Activated CD8-positive, alpha-beta memory T cell treated with anti-CD3 and anti-CD28 coated beads, Interleukin-2, amount 50 U/mL, for 48 hours (primary cell): ENCODE measurements around the gene HDGF.
"Not testable (repeated sequence)": the region's sequence is repeated elsewhere in the genome, so short reads cannot be mapped to it uniquely, and the experiment has no call there.

Experiments
- DNase-seq: peaks from one replicate; pipeline ENCODE4 v3.0.0-alpha.2; 2020

The HDGF gene

DNA sequence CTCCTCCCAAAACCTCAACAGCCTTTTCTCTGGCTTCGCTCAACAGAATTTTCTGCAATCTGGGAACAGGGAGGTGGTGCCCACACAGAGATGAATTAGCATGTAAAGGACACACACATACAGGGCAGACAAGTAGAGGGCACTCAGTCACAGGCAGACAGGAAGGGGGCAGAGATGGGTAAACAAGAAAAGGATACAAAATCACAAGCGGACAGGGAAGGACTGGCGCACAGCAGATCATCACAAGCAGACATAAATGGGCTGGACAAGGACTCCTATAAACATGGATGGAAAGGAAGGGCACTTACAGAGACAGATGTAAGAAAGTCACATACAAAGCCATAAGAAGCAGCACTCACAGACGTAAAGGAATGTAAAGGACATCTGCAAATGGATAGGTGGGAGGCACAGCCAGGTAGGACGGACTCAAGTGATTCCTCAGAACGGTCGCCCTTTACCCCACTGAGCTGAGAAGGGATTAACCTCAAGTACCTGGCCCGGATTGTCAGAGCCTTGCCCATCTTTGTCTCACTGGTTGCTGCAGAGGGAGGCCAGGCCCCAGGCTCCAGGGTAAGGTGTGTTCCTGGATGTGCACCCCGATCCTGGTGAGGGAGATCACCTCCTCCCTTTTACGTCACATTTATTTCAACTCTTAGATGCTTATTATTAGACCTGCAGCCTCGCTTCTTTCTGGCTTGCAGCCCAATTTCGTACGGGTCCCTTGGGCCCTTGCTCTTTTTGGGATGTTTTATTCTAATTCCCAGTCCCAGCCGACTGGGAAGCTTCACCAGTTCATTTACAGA is 15.0 kb upstream of the HDGF start:
- no peak for DNase-seq

DNA sequence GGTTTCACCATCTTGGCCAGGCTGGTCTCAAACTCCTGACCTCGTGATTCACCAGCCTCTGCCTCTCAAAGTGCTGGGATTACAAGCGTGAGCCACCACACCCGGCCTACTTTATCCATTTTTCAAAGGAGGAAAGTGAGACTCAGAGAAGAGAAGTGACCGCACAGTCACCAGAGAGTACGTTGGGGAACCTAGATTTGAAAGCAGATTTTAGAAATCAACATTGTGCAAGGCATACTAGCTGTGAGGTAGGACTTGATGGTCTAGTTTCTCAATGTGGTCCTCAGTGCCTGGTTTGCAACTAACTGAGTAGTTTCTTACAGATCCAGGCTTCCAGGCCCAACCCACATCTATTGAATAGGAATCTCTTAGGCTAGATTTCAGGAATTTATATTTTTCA is 14.2 kb upstream of the HDGF start:
- no peak for DNase-seq

DNA sequence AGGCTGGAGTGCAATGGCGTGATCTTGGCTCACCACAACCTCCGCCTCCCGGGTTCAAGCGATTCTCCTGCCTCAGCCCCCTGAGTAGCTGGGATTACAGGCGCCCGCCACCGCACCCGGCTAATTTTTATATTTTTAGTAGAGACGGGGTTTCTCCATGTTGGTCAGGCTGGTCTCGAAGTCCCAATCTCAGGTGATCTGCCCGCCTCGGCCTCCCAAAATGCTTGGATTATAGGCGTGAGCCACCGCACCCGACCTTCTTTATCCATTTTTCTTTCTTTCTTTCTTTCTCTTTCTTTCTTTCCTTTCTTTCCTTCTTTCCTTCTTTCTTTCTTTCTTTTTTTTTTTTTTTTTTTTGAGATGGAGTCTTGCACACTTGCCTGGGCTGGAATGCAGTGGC is 13.7 kb upstream of the HDGF start:
- DNase-seq: not testable (repeated sequence)

DNA sequence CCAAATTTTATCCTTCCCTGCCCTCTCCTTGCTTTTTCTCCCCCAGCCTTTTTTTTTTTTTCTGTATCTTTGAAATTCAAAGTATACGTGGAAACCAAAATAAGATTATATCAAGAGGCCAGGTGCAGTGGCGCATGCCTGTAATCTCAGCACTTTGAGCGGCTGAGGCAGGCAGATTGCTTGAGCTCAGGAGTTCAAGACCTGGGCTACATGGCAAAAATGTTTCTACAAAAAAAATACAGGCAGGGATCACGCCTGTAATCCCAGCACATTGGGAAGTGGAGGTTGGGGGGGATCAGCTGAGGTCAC is 9.3 kb upstream of the HDGF start:
- no peak for DNase-seq

DNA sequence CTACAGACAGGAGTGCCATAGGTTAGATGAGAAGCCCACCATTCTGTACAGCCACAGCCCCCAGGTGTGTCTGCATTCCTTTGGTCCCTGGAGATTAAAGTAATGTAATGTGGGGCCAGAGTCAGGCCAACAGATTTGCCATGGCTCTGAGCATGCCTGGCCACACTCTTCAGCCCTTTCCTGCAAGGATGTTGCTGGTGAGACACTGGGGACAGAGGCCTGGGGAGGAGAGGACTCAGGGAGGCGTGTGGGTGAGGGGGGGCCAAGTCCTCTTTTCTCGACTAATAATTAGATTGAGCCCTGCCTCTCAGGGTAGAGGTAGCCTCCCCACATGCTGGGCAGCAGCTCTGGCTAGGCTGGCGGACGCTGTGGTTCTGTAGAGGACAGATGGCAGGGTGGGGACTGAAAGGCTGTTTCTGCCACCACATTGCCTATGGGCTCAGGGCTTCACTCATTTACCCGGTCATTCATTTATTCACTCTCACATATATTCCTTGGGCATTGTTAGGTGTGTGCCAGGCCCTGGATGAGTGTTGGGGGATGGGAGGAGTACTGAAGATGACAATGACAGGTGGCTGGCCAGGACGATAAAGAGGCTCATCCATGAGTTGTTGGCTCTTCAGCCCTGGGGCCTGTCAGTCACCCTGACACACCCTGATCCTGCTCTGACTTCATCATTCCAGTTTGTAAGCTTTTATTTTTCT is 8.8 kb upstream of the HDGF start:
- DNase-seq: no peak

DNA sequence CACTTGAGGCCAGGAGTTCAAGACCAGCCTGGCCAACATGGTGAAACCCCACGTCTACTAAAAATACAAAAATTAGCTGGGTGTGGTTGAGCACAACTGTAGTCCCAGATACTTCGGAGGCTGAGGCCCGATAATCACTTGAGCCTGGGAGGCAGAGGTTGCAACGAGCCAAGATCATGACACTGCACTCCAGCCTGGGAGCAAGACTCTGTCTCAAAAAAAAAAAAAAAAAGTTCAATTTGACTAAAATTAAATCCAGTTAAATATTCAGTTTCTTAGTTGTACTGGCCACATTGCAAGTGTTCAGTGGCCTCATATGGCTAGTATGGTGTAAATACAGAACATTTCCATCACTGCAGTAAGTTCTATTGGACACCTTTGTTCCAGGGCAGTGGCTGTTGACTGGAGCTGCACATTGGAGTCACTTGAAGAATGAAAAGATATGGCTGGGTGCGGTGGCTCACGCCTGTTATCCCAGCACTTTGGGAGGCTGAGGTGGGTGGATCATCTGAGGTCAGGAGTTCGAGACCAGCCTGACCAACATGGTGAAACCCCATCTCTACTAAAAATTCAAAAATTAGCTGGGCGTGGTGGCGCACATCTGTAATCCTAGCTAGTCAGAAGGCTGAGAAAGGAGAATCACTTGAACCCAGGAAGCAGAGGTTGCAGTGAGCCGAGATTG is 6.2 kb upstream of the HDGF start:
- not testable (repeated sequence) for DNase-seq

DNA sequence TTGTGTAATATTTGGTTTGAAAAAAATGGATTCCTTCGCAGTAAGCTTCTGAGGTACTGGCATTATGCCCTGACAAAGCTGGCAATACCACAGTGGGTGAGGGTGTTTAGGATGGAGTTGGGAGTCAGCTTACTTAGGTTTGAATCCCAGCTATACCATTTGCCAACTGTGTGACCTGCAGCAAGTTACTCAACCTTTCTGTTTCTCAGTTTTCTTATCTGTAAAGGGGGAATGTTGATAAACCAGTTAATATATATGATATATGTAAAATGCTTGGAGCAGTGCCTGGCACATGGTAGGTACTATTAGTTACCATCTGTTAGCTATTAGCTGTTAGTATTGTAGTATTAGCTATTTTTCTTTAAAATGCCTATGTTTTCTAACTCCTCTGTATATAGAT is 4.9 kb upstream of the HDGF start:
- DNase-seq: no peak

DNA sequence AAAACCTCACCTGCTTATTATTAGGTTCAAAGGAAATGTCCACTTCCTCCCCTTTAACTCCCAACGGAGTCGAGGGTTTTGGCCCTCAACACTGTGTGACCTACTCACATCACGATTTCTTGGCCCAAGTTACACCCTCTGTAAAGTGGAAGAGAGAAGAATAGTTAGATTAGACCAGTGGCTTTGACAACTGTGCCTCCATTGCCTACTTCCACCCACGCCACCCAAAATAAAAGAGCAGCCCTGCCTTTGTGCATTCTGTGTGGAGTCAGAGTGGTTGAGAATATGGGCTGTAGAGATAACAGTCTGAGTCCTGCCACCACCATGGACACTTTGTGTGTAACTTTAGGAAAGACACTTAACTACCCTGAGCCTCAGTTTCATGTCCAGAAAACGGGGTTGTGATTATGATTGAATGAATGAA is 4.1 kb upstream of the HDGF start:
- DNase-seq: no peak

DNA sequence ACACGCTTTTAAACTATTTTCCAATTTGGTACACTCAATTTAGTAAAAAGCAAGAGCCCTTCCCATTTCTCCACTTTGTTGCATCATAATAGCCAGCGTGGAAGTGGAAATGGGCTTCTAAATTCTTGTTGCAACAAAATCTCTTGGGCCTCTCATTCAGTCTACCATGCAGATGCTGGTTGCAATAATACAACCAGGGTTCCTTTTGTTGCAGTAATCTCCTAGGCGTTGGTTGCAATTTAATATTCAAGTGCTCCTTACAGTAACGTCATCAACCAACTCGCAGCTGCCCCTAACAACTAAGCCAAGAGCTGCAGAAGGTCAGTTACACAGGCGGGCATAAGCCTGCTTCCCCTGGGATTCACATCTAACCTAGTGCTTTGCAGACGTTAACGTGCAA is 2.7 kb upstream of the HDGF start:
- DNase-seq: no peak

DNA sequence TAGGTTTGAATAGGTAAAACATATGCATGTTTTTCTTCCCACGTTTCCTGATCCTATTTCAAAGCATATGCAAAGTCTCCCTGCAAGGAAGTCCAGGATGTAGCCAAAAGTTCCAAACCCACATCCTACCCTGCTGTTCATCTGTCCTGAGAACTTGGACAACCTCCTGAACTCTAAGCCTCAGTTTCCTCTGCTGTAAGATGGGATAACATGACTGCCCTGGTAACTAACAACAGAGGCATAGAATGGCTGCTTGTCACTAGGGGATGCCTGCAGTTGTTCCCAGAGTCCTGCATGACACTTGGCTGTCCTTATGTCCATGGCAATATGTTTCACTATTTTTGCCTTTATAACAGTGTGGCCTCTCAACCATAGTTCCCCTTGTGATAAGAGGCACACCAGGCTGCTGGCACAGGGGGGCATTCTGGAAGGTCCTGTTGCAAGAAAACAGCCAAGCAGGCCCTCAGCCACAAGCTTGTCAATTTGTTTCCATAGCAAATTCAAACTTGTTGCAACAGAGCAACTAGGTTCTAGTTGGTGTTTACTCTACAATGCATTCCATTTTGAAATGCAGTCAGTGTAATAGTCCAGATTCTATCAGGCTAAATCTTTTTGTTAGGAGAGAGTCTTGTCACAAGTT is 1.5 kb upstream of the HDGF start:
- DNase-seq: no peak

DNA sequence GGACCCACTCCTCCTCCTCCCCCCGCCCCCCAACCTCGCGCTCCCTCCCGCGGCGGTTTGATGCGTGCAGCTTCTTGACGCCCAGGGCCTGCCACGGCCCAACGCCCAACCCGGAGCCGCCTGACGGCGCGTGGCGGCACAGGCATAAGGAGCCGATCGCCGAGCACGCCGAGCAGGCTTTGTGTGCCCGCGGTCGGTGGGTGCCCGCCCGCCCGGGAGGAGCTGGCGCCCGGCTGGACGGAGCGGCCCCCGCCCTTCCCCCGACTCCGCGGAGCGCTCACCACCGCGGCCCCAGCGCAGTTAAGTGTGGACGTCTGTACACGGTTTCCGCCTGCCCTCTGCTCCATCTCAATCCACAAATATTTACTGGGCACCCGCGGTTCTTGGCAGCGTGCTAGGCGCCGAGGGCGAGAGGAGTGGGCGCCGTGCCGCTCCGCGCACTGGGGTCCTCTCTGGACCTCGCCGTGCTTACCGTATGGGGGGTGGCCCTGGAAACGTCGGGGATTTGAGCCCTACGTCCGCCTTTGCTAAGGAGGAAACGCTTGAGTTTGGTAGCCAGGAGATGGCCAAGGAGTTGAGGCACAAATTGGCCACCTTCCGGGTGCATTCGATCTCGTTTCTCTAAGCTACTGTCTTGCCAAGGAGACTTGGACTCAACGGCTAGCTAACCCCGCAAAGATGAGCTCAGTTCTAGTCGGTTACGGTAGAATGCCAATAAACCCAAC is 444 bp upstream of the HDGF start:
- DNase-seq: peak; percentile 95

DNA sequence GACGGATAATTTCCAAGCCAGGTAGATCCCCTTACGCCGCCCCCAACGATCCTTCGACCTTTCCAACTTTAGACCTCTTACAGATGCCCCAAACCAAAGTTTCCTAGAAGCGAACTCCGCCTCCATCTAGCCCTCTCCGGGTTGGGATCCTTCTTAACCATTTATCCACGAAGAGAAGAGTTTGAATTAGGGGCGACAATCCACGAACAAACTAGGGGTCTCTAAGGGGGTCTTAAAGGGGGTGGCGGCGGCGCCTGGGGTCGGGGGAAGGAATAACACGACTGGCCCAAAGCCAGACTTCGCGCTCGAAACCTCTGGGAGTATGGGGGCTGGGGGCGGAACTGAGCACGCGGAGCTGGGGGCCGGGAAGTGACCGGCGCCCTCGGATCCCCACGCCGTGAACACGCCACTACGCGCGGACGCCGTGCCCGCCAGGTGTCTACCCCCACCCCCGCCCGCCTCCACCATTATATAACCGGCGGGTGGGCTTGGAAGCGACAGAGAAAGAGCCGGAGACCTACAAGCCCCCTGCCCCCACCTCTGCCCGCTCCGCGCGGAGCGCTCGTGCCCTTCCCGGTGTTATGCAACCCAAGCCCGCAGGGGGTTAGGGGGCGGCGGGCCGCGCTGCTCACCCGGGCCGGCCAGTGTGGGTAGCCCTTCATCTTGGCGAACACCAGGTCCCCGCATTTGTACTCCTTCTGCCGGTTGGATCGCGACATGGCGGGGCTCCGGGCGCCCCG is 594 bp downstream of the HDGF start:
- DNase-seq: peak; percentile 74

DNA sequence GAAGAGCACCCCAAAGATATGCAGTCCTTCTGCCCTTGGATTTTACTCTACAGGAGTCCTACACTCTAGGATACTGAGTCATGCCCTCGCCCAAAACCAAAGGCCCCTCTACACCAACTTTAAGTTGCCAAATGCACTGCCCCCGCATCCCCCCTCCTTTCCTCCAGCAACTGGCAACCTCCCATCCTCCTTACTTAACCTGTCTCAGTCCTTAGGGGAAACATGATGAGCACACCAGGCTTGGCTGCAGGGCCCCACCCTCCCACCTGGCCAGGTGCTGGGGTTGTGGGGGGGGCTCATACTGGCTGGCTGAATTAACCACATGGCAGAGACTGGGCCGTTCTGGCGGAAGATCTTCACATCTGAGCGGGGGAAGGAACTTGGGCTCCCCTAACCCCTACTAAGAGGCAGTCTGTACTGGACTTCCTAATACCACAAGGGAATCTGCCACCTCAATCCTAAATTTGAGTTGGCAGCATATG is 1.2 kb downstream of the HDGF start:
- peak; percentile 73 for DNase-seq

DNA sequence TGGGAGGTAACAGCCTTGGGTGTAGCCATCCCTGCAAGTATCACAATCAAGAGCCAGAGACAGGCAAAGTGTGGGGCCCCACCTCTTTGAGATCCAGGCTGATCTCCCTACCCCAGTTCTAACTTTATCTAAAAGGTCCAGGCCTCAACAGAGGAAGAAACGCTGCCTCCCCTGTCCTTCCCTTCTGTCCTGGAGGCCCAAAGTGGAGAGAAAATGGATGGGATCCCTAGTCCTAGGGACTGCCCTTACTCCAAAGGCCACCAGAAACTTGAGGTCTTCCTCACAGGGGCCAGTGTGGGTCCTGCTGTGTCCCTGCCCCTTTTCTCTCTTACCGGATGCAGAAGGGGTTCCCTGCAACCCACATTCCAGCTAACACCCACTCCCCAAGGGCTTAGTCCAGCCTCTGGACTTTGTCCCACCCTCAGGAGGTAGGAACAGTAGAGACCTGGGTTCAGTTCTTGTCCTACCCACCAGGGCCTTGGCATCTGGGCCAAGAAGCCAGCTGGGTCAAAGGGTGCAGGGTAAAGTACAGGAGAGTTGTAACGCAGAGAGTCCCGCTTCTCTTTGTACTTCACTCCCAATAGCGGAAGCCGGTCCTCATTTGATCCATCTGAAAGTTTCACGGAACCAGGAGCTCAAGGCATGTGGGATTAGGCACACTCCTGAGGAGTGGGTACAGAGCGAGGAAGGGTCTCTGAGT is 1.9 kb downstream of the HDGF start:
- DNase-seq: no peak

DNA sequence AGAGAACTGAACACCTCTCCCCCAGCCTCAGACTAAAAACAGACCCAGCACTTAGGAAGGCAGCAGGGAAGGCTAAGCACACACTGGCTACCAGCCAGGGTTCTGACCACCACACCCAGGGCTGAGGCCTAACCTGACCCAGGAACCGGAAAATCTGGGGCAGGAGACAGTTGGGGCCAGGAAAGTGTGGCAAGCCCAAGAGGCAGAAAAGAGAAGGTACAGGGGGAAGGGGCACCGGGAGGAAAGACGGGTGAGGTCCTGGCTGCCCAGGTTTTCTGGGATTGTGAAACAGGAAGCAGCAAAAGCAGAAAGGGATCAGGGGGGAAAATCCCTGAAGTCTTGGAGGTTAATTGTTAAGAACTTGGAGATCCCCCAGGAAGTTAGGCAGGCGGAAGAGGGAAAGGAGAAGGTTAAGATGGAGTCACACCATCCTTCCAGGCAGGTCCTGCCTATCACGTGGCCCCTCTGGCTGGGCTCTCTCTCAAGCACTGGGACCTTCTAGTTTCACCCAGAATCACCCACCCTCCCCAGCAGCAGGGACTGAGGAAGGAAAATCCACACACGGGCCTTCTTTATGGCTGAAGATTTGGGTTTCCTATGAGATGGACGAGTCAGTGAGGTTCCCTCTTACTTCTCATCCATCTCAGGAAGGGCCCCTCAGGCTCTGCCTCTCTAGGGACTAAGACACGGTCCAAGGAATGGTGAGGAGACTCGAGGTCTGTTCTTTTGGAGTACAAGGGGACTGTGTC is 2.6 kb downstream of the HDGF start:
- DNase-seq: no peak

DNA sequence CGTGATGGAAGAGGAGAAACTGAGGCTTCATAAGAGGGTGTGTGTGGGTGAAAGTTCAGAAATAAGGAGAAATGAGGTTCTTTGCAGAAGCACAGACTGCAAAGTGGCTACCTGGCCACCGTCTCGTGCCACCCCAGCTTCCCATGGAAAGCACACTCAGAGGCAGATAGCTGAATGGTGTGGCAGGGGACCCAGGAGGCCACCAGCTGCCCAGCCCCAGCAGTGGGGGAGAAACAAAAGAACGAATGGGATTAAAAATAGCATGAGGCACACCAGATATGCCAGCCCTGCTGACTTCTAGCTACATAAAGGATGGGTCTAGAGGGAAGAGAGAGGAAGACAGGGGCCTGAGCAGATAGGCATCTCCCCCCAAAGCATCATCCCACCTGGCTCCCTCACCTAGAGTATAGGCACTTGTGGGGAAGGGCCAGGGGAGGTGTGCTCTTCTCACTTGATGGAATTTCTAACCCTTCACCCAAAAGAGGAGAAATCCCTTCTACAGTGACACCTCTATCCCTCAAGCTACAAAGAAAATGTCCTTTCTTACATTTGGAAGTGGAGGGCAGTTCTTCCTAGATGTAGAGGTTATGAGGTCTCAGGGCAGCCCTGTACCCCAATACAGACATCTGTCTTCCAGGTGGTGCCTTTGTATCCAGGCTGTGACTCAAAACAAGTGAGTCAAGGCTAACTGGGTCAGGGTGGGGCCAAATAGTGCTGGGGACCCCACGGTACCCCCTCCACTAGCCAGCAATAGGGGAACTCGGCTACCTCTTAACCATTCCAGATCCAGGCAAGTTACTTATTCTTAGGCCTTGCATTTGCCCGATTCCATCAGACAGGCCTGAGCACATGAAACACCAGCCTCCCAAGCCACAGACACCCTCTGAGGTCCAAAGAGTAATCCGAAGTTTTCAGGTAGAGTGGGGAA is 3.5 kb downstream of the HDGF start:
- DNase-seq: no peak

DNA sequence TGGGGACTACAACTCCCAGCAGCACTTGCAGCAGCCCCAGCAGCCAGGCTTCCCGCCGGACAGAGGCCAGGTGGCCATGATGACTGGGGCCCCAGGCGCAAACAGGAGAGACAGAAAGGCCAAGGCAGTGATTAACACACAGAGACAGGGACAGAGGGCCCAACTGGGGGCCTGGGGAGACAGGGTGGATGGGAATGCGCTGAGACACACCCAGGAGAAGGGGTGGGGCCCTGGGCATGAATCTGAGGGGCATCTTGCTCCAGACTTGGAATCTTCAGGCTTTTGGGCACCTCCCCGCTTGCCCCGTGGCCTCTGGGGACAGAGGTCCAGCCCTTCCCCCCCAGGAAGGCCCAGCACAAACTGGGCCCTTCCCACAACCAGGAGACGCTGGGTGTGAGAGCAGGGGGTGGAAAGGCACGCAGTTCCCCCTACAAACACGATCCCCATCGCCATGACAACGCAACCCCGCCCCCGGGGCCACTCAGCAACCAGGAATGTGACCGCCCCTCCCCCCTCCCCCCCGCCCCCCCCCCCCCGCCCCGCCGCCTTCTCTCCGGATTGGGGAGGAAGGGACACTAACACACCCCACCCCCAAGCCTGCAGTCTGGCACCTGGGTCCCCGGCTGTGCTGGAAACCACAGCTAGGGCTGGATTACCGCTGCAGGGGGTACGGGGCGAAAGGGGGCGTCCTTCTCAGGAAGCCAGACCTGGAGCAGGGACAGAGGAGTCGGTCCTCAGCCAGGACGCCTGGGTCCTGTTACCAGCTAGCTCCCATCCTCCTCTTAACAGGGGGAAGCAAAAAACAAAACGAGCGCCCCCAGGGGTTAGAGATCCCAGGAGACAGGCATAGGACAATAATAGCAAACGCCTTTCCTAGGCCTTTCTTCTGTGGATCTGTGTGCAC is 4.5 kb downstream of the HDGF start:
- peak; percentile 78 for DNase-seq

DNA sequence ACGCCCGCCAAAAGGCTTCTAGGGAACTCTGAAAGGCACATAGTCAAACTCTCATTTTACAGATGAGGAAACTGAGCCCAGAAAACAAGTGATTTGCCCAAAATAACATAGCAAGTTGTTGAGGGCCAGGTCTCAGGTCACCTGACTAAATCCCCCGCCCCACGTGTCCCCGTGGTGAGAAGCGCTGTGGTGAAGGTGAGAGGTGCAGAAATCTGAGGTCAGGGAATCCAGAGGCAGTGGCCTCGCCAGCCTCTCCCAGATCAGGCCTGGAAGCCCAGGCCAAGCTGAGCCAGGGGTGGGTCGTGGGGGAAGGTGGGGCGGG is 5.1 kb downstream of the HDGF start:
- no peak for DNase-seq

DNA sequence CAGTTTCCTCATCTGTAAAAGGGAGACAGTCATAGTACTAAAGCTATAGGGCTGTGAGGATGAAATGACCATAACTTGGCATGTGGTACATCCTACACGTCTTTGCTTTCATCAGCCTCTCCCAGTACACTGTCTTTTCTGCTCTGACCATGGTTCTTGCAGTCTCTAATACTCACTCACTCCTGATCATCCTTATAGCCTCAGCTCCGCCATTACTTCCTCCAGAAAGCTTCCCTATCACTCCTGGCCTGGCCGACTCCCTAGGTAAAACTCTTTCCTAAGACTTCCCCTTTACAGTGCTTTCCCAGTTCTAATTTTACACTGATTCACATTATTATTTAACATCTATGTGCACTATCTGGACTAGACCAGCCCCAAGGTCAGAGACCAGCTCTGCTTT is 5.6 kb downstream of the HDGF start:
- DNase-seq: no peak
